GM21619 (cell line): ENCODE data around the gene RNF141.

ENCODE experiments used
- ATAC-seq: cut with Tn5 transposase; IDR thresholded peaks from one replicate; pipeline ENCODE4 v1.9.1; 2021; ENCODE audit not compliant: unreplicated experiment

The RNF141 gene

GRCh38 chr11:10483174-10483573 lies 57.8 kb downstream of the RNF141 start:
- ATAC-seq: no peak

DNA sequence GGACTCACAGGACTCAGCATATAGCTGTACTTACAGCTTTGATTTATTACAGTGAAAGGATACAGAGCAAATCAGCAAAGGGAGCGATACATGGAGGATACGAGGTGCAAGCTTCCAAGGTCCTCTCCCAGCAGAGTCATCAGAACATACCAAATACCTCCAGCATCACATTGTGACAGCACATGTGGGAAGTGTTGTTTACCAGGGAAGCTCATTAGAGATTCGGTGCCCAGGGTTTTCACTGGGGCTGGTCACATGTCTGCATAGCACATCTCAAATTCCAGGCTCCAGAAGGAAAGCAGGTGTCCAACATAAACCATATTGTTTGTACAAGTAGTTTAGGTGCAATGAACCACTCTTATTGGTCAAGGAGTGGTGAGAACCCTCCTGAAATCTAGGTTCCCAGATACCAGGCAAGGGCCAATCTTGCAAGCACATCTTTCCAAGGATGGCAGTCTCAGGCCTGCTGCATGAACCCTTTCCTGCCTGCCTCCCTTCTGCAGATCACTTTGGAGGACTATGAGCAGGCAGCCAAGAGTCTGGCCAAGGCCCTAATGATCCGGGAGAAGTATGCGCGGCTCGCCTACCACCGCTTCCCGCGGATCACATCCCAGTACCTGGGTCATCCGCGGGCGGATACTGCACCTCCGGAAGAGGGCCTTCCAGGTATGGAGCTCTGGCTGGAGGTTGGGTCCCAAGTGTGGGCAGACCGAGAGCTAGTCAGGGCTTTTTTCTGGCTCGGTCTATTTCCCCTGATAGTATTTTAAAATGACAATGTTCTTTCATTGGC lies 59.2 kb downstream of the RNF141 start:
- no peak for ATAC-seq

GRCh38 chr11:10480760-10481159 lies 60.2 kb downstream of the RNF141 start:
- ATAC-seq: no peak

GRCh38 chr11:10480026-10480425 lies 61.0 kb downstream of the RNF141 start:
- ATAC-seq: no peak

- no peak for ATAC-seq
Observed at GRCh38 chr11:10478574-10479550, 62.1 kb downstream of the RNF141 start.

DNA sequence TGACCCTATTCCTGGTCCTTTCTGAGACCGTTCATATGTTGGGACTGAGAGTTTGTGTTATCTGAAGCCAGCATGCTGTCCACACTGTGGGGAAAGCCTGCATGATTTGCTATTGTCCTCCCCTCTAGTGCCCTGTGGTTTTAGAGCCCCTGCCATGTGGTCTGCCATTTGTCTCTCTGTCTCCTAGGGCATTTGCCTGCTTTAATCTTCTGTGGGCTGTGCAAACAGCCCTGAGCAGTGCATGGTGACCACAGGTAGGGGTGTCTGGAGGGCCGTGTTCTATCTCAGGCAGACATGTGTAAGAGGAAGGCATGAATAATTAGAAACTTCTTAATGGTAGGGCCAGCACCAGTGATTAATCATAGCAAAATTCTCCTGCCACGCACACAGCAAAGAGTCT lies 62.9 kb downstream of the RNF141 start:
- ATAC-seq: no peak

- no peak for ATAC-seq
Observed at GRCh38 chr11:10477690-10478046, 63.3 kb downstream of the RNF141 start.

- ATAC-seq: no peak
Observed at GRCh38 chr11:10476927-10477689, 63.9 kb downstream of the RNF141 start.

GRCh38 chr11:10476342-10476741 lies 64.6 kb downstream of the RNF141 start:
- no peak for ATAC-seq

GRCh38 chr11:10474551-10474950 lies 66.4 kb downstream of the RNF141 start:
- no peak for ATAC-seq

GRCh38 chr11:10473371-10473770 lies 67.6 kb downstream of the RNF141 start:
- no peak for ATAC-seq

GRCh38 chr11:10462746-10463300 lies 78.2 kb downstream of the RNF141 start:
- no peak for ATAC-seq
